ENCODE results near the gene CCNQ.

CCNQ gene

DNA sequence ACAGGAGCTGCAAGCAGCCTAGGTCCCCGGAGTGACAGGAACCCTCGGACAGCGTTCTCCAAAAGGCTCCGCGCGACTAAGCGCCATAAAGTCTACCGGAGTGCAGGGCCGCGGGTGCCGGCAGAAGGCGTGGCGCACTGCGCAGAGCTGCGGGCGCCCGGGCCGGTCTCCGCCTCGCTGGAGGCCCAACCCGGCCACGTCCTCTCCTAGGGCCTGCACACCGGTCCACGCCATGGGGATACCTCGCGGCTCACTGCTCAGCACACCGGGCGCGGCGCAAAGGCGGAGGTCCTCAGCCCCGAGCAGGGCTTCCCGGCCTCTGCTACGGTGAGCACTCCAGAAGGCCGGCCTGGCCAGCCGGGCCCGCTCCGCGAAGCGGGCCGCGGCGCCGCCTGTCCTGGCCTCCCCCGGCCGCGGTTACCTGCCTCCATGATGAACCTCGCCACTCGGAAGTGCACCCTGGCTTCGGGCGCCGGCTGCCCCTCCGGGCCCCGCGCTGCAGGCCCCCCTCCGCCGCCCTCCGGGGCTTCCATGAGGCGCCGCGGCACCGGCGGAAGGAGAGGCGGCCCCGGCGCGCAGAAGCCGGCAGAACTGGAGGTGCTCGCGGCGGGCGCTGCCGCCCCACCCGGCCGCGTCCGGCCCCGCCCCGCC, at the start of gene CCNQ:
Gene CCNQ, minus strand, starts transcription at position 599 of the 651 bp plus-strand sequence. Its CDS starts 66 bp downstream, at position 533.
- ATAC-seq = peak; percentile 67

DNA sequence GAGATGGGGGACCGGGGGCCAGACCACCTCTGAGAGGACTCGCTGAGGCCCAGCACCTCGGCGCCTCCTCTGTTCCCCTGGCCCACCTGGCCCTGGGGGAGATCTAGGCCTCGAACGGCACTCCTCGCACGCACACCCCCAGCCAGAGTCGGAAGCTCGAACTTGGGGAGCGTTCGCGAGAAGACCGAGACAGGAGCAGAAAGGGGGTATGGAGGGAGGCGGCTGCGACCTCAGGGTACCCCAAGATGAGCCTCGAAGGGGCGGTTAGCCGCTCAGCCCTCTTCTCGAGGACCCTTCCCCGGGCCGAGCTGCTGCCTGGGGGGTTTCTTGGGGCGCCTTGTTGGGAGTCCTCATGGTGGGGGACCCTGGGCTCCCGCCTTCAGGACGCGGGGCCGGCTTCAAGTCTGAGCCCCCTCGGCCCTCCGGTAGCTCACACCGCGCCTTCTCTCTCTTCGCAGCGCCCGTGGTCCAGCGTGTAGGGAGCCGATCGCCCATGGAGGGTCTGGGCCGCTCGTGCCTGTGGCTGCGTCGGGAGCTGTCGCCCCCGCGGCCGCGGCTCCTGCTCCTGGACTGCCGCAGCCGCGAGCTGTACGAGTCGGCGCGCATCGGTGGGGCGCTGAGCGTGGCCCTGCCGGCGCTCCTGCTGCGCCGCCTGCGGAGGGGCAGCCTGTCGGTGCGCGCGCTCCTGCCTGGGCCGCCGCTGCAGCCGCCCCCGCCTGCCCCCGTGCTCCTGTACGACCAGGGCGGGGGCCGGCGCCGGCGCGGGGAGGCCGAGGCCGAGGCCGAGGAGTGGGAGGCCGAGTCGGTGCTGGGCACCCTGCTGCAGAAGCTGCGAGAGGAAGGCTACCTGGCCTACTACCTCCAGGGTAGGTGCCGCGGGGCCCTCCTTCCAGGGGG, 48.8 kb upstream of the CCNQ start:
- ATAC-seq = no peak

DNA sequence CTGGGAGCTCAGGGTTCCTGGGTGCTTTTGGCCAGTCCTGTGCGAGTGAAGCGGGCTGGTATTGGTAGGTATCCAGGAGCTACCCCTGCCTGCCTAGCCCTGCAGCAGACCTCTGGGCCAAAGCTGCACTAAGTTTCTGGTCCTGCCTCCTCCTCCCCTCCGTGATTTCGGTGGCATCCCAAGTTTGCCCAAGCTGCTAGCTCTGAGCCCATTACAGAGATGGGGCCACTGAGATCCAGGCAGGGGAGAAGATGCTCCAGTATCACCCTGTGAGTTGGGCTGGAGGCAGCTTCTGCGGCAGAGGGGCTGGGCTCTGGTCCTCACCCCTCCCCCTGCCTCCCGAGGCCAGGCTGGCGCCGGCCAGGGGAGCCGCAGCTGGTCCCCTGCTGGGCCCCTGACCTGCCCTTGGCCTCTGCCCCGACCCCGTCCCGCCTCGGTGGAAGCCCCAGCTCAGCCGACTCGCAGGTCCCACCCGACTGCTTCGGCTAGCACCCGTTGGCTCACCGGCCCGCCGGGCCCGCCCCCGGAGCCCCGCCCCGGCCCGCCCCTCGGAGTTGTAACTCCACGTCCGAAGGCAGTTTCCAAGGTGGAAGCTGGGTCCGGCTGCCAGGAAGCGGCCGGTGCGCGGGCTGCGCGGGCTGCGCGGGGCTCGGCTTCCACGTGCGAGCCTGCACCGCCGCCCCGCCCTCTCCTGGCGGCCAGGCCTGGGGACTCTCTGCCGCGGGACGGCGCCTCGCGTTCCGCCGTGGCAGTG, 47.9 kb upstream of the CCNQ start, which contains the start of gene DUSP9:
Gene DUSP9, plus strand, starts transcription at position 584 of the 754 bp plus-strand sequence. CDS start 751 bp downstream, outside the sequence.
- ATAC-seq = peak in 1 of 2 donors; percentile 19

DNA sequence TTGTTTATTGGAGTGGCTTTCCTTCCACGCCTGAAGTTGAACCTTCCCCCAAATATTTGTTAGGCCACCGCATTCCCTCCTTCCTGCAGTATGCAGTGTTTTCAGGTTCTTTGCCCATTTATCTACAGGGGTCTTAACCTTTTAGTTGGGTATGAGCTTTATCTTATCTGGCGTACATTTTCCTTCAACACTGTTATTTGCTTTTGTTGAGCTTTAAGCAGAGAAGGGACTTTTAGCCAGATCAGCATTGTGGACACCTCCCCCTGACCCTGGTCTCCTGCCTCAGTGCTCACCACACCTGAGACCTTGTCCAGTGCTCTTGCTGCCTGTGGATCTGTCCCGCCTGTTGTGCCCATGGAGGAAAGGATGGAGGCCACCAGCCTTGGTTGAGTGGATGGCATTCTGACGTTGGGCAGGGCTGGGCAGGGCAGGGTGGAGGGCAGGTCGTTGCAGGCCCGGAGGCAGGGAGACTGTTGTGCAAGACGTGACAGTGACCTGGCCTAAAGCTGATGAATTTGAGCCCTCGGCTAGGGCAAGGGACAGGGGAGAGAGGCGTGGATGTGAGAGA, 47.1 kb upstream of the CCNQ start:
- ATAC-seq = no peak

DNA sequence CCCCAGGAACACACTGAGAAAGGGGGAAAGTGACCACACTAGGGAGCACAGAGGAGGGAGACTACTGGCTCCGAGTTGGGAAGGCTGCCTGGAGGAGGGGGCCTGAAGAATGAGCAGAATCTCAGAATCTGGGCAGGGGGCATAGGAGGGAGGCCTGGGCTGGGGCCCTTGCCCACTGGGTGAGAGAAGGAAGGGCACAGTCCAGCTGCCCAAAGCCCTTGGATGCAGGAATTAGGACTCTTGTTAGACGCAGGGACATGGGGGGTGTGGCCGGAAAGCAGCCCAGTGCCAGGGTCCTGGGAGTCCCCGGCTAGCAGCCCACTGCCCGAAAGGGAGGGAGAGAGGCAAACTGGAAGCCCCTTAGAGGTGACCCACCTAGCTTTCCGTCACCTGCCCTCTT, 46.2 kb upstream of the CCNQ start:
- no peak for ATAC-seq

DNA sequence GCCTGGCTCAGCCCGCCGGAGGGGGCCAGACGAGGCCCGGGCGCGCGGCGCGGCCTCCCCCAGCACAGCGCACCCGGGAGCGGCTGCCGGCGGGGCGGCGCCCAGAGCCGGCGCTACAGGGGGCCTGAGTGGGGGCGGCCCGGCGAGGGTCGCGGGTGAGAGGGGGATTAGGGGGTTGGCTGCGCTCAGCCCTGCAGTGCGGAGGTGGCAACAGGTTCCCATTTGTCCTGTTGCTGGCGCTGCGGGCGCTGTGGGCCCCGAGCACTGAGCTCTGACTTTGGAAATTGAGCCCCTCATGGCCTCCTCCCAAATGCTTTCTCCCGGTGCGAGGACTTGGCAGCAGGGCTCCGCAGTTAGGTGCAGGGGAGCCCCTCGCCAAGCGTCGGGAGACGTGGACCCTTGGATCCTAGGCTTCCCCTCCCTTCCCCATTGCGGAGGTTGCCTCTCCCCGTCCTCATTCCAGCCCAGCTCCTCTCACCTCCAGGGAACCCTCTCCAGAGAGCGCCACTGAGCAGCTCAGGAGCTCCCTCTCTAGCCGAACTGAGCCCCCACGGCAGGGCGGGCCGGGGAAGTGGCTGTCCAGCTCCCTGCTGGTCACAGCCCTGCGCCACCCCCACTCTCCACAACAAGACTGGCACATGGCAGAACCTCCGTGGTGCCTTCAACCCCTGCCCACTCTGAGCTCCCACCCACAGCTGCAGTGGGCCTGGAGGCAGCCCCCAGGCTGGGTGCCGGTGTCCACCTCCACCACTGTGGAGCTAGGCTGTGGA, 45.6 kb upstream of the CCNQ start:
- no peak for ATAC-seq

DNA sequence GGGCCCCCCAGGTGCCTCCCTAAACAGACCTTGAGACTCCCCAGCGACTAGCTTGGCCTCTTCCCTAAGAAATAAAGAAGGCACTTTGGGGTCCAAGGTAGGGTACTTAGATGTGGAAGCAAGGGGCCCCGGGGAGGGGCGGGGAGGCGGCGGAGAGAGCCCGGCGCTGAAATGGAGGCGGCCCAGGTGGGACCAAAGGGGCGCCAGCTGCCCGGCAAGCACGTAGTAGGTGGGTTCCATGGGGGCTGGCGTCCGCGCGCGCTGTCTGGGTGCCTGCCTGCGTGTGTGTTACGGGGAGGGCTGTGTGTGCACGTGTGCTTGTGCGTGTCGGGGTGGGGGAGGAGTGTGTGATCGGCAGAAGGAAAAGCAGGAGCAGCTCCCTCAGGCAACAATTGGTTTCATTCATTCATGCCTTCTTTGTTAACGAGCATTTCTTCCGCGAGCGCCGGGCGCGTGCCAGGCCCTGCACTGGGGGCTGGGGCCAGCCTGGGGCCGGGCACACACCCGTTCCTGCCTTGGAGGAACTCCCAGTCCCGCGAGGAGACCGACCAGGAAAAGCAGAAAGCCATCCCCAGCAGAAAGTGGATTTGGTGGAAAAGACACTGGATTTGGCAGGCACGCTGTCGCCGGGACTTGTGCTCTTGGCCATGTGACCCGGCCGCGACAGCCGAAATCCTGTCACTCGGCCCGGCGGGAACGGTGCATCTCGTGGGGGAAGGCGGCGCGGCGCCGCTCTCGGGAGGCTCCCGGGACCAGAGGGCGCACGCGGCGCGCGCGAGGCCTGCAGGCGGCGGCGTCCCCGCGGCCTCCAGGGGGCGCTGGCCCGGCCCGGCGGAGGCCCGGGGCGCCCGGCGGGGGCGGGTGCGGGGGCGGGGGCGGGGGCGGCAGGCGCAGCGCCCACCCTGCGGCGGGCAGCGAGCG, 44.8 kb upstream of the CCNQ start:
- no peak for ATAC-seq

DNA sequence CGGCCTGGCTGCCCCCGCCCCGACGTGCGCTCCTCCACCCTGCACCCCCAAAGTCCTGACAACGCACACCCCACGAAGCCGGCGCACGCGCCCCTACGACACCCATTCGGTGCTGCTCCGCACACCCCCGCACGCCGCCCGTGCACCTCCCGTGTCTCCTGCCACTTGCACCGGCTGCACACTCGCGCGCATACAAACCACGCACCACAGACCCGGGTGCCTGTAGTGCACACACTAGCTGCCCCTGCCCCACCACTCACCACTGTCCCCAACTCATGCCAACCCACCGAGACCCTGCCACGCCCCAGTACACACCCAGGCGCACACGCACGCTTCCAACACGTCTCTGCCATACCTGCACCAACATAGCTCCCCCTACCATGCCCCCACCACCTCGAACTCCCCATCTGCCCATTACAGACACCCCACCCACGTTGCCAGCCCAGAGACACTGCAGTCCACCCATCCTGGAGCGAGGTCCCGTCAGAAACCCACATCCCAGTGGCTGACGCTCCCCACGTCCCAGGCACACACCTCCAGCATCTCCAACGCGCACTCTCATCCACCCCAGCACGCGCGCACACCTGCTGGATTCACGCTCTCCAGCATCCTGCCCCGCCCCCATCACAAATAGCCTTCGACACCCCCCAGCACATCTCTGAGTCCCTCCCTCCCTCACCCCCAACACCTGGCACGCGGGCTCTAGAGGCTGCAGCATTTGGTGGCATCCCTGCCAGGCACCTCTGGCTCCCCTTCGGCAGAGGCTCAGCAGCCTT, 43.9 kb upstream of the CCNQ start:
- no peak for ATAC-seq

DNA sequence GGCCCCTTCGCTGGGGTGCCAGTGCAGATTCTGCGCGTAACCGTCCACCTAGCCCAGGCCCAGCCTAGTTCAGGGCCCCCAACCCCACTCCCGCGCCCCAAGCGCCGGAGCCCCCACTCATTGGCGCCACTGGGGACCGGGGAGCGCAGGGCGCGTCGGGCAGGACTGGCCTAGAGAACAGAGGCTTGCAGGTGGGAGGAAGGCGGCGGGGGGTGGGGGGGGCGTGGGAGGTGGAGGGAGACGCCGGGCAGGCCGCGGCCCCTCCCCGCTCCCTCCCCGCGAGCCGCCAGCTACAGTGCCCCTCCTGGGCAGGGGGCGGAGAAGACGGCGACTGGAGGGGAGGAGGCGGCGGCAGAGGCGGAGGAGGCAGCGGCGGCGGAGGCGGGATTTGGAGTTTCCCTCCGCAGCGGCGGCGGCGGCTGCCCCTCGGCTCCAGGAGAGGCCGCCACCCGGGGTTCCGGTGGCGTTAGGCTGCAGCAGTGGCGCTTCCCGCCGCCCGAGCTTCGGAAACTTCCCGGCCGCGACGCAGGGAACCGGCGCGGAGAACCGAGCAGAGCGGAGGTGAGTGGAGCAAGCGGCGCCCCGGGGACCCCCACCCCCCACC, 43.2 kb upstream of the CCNQ start:
- ATAC-seq = no peak

DNA sequence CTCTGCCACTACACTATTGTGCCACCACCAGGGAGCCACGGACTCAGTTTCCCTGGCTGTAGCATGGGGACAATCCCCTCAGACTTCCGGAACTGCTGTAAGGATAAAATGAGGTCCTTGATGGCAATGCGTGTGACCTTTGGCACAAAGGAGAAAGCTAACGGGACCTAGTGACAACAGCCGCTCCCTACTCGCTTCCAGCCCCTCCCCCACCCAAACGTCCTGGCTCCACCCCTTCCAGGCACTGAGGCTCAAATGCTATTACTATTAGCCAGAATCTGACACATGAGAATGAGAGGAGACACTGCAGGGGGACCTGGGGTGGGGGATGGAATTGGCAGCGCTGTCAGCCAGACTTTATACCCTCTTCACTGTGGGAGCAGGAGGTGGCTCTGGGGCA, 42.7 kb upstream of the CCNQ start:
- no peak for ATAC-seq

DNA sequence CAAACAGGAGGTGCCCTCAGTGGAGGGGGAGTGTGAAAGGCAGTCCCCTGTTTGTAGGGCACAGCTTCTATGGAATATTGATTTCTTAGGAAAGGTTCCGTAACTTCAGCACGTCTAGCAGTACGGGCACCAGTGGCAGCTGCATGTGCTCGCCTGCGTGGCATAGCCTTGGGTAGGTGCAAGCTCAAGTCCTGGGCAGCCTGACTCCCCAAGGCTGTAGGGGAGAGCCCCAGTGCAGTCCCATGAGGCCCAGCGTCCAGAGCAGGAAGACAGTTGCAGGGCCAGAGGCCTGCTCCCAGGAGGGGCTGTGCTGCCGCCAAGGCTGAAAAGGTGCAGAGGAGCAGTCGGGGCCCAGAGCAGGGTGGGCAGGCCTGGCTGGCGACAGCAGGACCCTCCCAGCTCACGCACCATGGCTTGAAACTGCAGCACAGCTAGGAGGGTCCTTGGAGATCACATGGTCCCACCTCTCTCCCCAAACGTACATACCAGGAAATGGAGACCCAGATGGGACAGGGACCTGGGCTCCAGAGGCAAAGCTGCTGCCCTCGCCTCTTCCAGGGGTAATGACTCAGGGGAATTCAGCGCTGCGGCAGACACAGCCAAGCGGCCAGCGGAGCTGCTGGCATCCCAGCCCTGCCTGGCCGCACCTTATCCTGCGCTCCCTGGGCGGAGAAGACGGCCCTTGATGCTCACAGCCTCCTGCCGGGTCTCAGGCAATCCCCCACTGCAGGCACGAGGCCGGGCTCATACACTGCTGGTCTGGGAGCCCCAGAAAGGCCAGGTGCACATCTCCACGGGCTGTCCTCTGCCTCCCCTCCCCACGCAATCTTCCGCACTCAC, 42.0 kb upstream of the CCNQ start:
- ATAC-seq = no peak

DNA sequence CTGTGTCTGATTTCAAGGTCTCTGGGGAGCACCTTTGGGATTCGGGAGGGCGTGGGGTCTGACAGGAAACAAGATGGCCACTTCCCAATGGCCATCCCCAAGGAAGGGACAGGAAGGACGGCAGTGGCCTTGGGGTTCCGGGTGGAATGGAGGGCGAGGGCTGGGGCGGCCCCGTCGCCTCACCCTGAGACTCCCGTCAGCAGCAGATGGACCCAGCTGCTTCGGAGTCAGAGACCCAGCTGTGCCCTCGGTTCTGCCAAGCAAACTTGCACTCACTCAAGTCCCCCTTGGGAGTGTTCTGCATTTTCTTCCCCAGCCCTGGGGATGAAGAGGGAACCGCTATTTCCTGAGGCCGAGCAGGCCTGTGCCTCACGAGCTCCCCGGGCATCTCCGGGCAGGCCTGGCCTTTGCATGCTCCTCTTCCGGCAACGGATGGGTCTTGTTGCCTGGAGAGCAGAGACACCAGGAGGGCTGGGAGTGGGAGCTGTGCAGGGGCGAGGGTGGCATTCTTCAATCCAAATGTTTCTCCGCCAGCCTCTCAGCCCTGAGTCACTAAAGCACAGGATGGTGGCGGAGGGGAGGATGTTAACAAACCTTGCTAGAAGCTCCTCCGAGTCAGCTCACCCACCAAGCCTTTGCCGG, 41.2 kb upstream of the CCNQ start:
- no peak for ATAC-seq

DNA sequence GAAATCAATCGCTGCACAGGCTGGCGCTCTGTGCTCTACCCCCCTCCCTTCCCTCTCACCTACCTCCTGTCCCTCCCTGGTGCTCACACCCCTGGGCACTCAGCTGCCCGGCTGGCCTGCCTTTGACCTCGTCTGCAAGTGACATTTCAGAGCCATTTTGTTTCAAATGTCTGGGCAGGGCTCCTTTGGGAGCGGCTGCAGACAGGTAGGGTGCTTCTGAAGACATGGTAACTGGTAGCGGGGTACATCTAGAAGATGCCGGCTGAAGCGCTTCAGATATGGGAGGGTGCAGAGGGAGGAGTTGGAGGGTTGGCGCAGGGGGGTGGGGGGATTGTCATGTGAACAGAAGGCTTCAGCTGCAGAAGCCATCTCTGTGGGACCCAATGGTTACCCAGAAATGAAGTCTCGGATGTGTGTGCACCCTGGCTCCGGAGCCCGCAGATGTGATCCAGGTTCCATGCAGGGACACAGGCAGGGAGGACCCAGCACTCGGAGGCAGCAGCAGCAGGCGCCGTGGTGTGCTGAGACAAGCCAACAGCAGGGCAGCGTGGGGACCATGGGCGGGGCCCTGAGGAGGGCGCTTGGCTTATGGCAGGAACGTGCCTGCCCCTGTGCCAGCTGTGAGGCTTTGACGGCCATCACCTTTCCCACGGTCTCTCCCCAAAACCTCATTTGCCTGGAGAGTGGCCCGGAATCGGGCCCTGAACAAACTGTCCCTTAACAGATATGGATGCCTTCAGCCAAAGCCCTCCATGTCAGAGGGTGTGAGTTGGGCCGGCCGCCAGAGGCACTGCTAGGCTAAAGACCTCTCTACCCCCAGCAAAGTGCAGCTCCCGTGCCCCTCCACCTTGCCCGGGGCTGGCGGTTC, 40.5 kb upstream of the CCNQ start:
- no peak for ATAC-seq

DNA sequence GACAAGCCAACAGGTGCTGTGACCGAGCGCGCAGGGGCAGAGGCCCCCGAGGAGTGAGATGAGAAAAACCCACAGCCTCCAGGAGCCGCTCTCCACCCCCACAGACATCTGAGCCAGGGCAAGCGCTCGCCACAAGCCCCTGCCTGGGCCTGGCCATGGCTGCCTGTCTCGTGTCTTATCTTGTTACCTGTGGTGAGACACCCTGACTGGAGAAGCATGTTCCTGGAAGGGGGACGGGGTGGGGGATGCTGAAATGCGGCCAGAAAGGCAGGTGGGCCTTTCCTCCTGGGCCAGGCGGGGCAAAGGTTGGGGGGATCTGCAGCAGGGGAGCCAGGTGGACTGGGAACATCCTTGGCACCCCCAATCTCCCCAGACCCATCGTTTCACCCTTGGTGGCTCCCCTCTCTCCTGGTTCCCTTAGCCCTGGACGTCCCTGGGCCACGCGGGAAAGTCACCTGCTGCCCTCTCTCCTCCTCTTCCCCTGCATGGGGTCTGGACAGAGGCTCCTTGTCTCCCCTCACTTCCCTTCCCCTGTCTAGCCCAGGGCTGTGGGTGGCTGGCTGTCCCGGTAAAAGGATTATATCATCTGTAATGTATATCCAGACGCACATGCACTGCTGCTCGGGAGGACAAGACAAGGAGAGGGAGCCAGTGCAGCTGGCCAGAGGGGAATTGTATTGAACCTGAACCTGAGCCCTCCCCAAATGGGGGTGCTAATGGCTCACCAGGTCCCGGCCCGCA, 39.7 kb upstream of the CCNQ start:
- ATAC-seq = no peak

DNA sequence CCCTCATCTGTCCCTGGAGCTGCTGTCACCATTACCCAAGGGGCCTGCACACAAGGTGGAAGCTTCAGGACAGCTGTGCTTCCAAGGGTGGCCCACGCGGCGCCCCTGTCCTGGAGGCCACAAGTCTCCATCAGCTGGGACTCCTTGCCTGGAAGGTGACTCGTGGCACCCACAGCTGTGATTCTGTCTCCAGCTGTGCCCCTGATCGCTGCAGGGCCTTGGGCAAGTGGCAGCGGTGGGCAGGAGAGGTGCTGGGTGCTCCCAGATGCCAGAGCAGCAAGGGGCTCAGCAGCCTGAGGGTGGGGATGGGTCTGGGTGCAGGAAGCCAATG, 39.1 kb upstream of the CCNQ start:
- no peak for ATAC-seq

Measured in activated CD4-positive, CD25-positive, alpha-beta regulatory T cell treated with anti-CD3 and anti-CD28 coated beads, Interleukin-2, amount 50 U/mL, for 24 hours (primary cell).